Natural killer cell (primary cell): Measurements from ENCODE around the gene CCHCR1. TPM values are rescaled to one million over a fixed set of nuclear protein-coding genes. Genes with fewer than 3 reads are reported as not detected.

ENCODE experiments used
- ATAC-seq, 3 donors: fragments of 150-1000 bp in 2 of 3; fragments of 200-7000 bp in 1 of 3; cut with Tn5 transposase; 1 replicate in 1 of 3; 2 replicates in 2 of 3; pipeline ENCODE4 v1.10.0; 2021; ENCODE audit warnings: mild to moderate bottlenecking in 2 of 3, moderate library complexity in 2 of 3
- DNase-seq, 2 donors: peaks; one replicate each; pipeline versions ENCODE4 v3.0.0 to v3.0.0-alpha.2; 2013 to 2021; ENCODE audit warnings: mixed read lengths in 1 of 2
- H3K27ac ChIP-seq: one replicate; pipeline ENCODE4 v1.5.1; 2013; ENCODE audit warnings: mild to moderate bottlenecking, low read length
- H3K27me3 ChIP-seq: one replicate; pipeline ENCODE4 v1.6.1; 2013; ENCODE audit warnings: low read length; ENCODE audit not compliant: control insufficient read depth, insufficient read depth
- H3K36me3 ChIP-seq: one replicate; pipeline ENCODE4 v1.6.1; 2013; ENCODE audit warnings: low read length; ENCODE audit not compliant: control insufficient read depth, insufficient read depth
- H3K4me1 ChIP-seq: one replicate; pipeline ENCODE4 v1.6.1; 2013; ENCODE audit warnings: low read length; ENCODE audit not compliant: control insufficient read depth, insufficient read depth
- H3K4me3 ChIP-seq: one replicate; pipeline ENCODE4 v1.5.1; 2013; ENCODE audit warnings: low read length
- H3K9me3 ChIP-seq: one replicate; pipeline ENCODE4 v1.6.1; 2013; ENCODE audit warnings: low read length; ENCODE audit not compliant: control insufficient read depth, insufficient read depth
- H3K27ac Mint-ChIP-seq, 2 donors: one replicate each; pipeline ENCODE4 v1.8.0; 2022; ENCODE audit warnings: mild to moderate bottlenecking in 2 of 2, mixed read lengths in 2 of 2, moderate library complexity in 1 of 2
- H3K27me3 Mint-ChIP-seq, 2 donors: one replicate each; pipeline ENCODE4 v1.8.0; 2022; ENCODE audit warnings: low read depth in 2 of 2, mixed read lengths in 2 of 2
- H3K36me3 Mint-ChIP-seq: one replicate; pipeline ENCODE4 v1.8.0; 2022; ENCODE audit warnings: mixed read lengths
- H3K4me1 Mint-ChIP-seq, 2 donors: one replicate each; pipeline ENCODE4 v1.8.0; 2022; ENCODE audit warnings: mixed read lengths in 2 of 2
- H3K4me3 Mint-ChIP-seq: one replicate; pipeline ENCODE4 v1.8.0; 2022; ENCODE audit warnings: mild to moderate bottlenecking, moderate library complexity, mixed read lengths
- H3K9me3 Mint-ChIP-seq, 2 donors: one replicate each; pipeline ENCODE4 v1.8.0; 2022; ENCODE audit warnings: mixed read lengths in 2 of 2
- WGBS: methylation state at CpG from one replicate; pipeline ENCODE4 v1.1.7; 2013; ENCODE audit warnings: missing lambda C conversion rate; ENCODE audit not compliant: insufficient coverage; 5-methylcytosine and 5-hydroxymethylcytosine counted together
- intact Hi-C: fragments of 100-400 bp; cut with micrococcal nuclease; formaldehyde crosslinking; loops from one replicate; pipeline ENCODE4 v1.14.2; 2022
- total RNA-seq, 4 donors: library from RNA; stranded (reverse); fragments of 120-200 nt in 1 of 4; gene quantifications; one replicate each; pipeline versions ENCODE4 v1.2.3 to v1.2.4, GENCODE V29; 2013 to 2022
- TF ChIP-seq, protein P1 (sequence below): fragments of 200-600 bp; IDR thresholded peaks from one replicate; pipeline ENCODE4 v1.8.0; 2022; ENCODE audit warnings: antibody characterized with exemption

Gene CCHCR1
- total RNA-seq, 3 donors from 2014 or later (not counting 1 experiment from before 2014, with no cell fraction given), result 13.0 to 20.7 (median 16.9) TPM

DNA sequence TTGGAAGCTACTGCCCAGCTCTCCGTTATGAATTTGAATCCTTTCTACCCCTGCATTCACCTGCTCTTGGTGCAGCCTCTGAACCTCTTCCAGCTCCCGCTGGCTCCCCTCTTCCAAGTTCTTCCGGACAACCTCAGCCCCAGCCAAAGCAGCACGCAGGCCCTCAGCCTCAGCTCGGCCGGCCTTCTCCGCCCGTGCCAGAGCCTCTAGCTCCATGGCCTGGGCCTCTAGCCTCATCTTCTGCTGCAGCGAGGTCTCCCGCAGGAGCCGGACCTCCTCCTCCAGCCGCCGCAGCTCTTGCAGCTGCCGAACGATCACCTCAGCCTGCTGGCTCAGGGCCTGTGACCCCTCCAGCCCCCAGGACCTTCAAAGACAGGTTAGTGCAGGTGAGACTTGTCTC, 3.2 kb downstream of the CCHCR1 start:
- Mint-ChIP-seq H3K27ac (no peak overlapping the region), H3K27me3 (no peaks in the 10 kb centered on the region), H3K4me1 (peaks cover 25% of the 10 kb centered on the region in 2 donors), H3K9me3 (no peaks in the 10 kb centered on the region), H3K4me3 (no peak overlapping the region), H3K36me3 (no peaks in the 10 kb centered on the region)
- Histone ChIP-seq H3K27me3 (no peaks in the 10 kb centered on the region), H3K4me3 (no peak overlapping the region), H3K9me3 (no peaks in the 10 kb centered on the region), H3K36me3 (peaks cover 4% of the 10 kb centered on the region), H3K4me1 (peaks cover 16% of the 10 kb centered on the region), H3K27ac (no peak overlapping the region)
- TF ChIP-seq, protein P1, sequence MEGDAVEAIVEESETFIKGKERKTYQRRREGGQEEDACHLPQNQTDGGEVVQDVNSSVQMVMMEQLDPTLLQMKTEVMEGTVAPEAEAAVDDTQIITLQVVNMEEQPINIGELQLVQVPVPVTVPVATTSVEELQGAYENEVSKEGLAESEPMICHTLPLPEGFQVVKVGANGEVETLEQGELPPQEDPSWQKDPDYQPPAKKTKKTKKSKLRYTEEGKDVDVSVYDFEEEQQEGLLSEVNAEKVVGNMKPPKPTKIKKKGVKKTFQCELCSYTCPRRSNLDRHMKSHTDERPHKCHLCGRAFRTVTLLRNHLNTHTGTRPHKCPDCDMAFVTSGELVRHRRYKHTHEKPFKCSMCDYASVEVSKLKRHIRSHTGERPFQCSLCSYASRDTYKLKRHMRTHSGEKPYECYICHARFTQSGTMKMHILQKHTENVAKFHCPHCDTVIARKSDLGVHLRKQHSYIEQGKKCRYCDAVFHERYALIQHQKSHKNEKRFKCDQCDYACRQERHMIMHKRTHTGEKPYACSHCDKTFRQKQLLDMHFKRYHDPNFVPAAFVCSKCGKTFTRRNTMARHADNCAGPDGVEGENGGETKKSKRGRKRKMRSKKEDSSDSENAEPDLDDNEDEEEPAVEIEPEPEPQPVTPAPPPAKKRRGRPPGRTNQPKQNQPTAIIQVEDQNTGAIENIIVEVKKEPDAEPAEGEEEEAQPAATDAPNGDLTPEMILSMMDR, result no peak
- intact Hi-C loops, result no loop called here
- ATAC-seq (no peak), DNase-seq (no peak)
- 94% methylated on average over 15 of the region's 15 CpGs for WGBS

DNA sequence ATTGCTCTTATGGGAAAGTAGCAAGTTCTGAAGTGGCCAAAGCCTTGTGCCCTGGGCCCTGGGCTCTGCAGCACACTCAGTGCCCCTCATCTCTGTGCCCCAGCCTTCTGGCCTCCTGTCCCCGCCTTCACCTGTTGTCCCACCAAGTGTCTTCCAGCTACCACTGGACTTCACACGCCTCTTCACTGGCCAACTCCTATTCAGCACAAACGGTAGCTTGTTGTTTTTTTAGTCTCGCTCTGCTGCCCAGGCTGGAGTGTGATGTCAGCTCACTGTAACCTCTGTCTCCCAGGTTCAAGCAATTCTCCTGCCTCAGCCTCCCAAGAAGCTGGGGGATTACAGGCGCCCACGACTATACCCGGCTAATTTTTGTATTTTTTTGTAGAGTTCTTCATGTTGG, 4.8 kb downstream of the CCHCR1 start:
- H3K4me1 Mint-ChIP-seq, result peaks cover 9% of the 10 kb centered on the region in 2 donors
- Histone ChIP-seq H3K27me3 (no peaks in the 10 kb centered on the region), H3K36me3 (peaks cover 4% of the 10 kb centered on the region), H3K4me1 (peaks cover 7% of the 10 kb centered on the region), H3K27ac (no peak overlapping the region), H3K4me3 (no peak overlapping the region), H3K9me3 (no peaks in the 10 kb centered on the region)
- H3K9me3 Mint-ChIP-seq, result no peaks in the 10 kb centered on the region
- intact Hi-C loops, result no loop called here
- no peak for DNase-seq
- ATAC-seq, result no peak
- no peak overlapping the region for H3K4me3 Mint-ChIP-seq
- no peaks in the 10 kb centered on the region for H3K27me3 Mint-ChIP-seq
- no peaks in the 10 kb centered on the region for H3K36me3 Mint-ChIP-seq
- WGBS, result over 99% methylated on average over 7 of the region's 7 CpGs
- TF ChIP-seq, protein P1, result no peak
- no peak overlapping the region for H3K27ac Mint-ChIP-seq

DNA sequence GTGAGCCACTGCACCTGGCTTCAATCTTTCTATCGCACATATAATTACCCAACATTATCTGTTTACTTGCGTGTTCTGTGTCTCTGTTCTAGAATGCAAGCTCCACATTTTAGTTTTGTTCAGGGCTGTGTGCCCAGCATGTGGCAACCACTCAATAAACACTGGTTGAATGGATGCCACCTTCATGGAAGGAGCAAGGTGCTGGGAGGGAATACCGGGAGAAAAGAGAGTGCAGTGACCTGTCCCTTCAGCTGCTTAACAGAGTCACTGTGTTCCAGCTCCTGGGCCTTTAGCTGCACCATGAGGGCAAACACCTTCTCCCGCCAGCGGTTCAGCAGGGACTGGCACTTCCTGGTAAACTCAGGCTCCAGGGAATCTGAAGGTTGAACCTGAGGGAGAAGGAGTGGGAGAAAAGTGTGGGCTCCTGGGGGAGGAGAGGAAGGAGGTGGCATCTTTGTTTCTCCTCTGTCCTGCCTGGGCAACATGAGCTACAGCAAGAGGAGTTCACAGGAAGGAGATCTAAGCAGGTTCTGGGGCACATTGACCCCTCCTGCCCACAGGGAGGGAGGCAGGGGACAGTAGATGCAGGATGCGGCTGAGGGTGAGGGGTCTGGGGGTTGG, 7.7 kb downstream of the CCHCR1 start:
- Histone ChIP-seq H3K4me3 (no peak overlapping the region), H3K9me3 (no peaks in the 10 kb centered on the region), H3K36me3 (peaks cover 3% of the 10 kb centered on the region), H3K27me3 (no peaks in the 10 kb centered on the region), H3K4me1 (no peaks in the 10 kb centered on the region), H3K27ac (no peak overlapping the region)
- 98% methylated on average over 6 of the region's 6 CpGs for whole genome bisulfite sequencing
- Mint-ChIP-seq H3K27me3 (no peaks in the 10 kb centered on the region), H3K9me3 (no peaks in the 10 kb centered on the region), H3K4me3 (no peak overlapping the region), H3K4me1 (no peaks in the 10 kb centered on the region), H3K27ac (no peak overlapping the region), H3K36me3 (no peaks in the 10 kb centered on the region)
- intact Hi-C loops, result no loop called here
- no peak for ATAC-seq
- no peak for DNase-seq
- TF ChIP-seq, protein P1, result no peak

DNA sequence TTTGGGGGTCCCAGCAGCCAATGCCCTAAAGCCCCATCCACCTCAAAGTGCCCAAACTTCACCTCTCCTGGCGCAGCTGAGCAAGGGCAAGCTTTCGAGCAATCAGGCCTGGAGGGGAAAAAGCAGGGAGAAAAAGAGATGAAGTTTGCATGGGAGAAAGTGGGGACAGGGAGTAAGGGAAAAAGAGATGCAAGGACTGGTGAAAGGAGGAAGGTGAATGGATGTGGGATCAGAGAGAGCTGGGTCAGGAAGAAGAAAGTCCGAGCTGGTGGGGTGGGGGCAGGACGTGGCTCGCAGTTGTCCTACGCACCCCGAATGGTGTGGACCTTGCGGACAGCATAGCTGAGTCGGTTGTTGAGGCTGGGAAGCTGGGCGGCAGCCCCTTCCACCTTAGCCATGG, 12.2 kb downstream of the CCHCR1 start:
- no peaks in the 10 kb centered on the region for H3K27me3 Mint-ChIP-seq
- no peaks in the 10 kb centered on the region for H3K27me3 ChIP-seq
- H3K36me3 ChIP-seq, result peaks cover 4% of the 10 kb centered on the region
- H3K9me3 ChIP-seq, result no peaks in the 10 kb centered on the region
- WGBS, result 95% methylated on average over 10 of the region's 10 CpGs
- ATAC-seq, result no peak
- H3K4me1 ChIP-seq, result no peaks in the 10 kb centered on the region
- H3K36me3 Mint-ChIP-seq, result no peaks in the 10 kb centered on the region
- no peak overlapping the region for H3K4me3 ChIP-seq
- H3K4me3 Mint-ChIP-seq, result no peak overlapping the region
- H3K27ac ChIP-seq, result no peak overlapping the region
- H3K4me1 Mint-ChIP-seq, result no peaks in the 10 kb centered on the region
- H3K27ac Mint-ChIP-seq, result no peak overlapping the region
- TF ChIP-seq, protein P1, result no peak
- no peak for DNase-seq
- intact Hi-C loops, result no loop called here
- no peaks in the 10 kb centered on the region for H3K9me3 Mint-ChIP-seq
